Smooth muscle cell (in vitro differentiated cells): Measurements from ENCODE around the gene COL27A1. TPM values are rescaled to one million over a fixed set of nuclear protein-coding genes. Genes with fewer than 3 reads are reported as not detected.

ENCODE experiments used
- DNase-seq: peaks from one replicate; lab custom pipeline; 2025; ENCODE audit not compliant: unreplicated experiment; lab: John Stamatoyannopoulos, UW
- H2AFZ ChIP-seq: fragments of 200-600 bp; sonication (generic); 2 replicates; pipeline ENCODE4 v1.6.0; 2016; ENCODE audit warnings: antibody characterized with exemption, low read depth, mild to moderate bottlenecking
- H3F3A ChIP-seq: fragments of 200-600 bp; sonication (generic); 2 replicates; pipeline ENCODE4 v1.6.0; 2017; ENCODE audit warnings: antibody characterized with exemption, low read depth
- H3K27ac ChIP-seq: fragments of 200-600 bp; sonication (generic); 2 replicates; pipeline ENCODE4 v1.5.1; 2016; ENCODE audit warnings: low read depth, mild to moderate bottlenecking
- H3K27me3 ChIP-seq: fragments of 200-600 bp; sonication (generic); 2 replicates; pipeline ENCODE4 v1.6.1; 2016; ENCODE audit warnings: low read depth, mild to moderate bottlenecking
- H3K36me3 ChIP-seq: fragments of 200-600 bp; sonication (generic); 2 replicates; pipeline ENCODE4 v1.5.1; 2016; ENCODE audit warnings: low read depth
- H3K4me1 ChIP-seq: fragments of 200-600 bp; sonication (generic); 2 replicates; pipeline ENCODE4 v1.5.1; 2016; ENCODE audit warnings: low read depth
- H3K4me2 ChIP-seq: fragments of 200-600 bp; sonication (generic); 2 replicates; pipeline ENCODE4 v1.6.0; 2016; ENCODE audit warnings: mild to moderate bottlenecking
- H3K4me3 ChIP-seq: fragments of 200-600 bp; sonication (generic); 2 replicates; pipeline ENCODE4 v1.5.1; 2016; ENCODE audit warnings: mild to moderate bottlenecking
- H3K79me2 ChIP-seq: fragments of 200-600 bp; sonication (generic); 2 replicates; pipeline ENCODE4 v1.6.0; 2016; ENCODE audit warnings: low read depth, mild to moderate bottlenecking
- H3K9ac ChIP-seq: fragments of 200-600 bp; sonication (generic); 2 replicates; pipeline ENCODE4 v1.6.0; 2016; ENCODE audit warnings: low read depth
- H3K9me3 ChIP-seq: fragments of 200-600 bp; sonication (generic); replicated peaks from 2 replicates; pipeline ENCODE4 v1.5.1; 2016; ENCODE audit warnings: low read depth
- H4K20me1 ChIP-seq: fragments of 200-600 bp; sonication (generic); 2 replicates; pipeline ENCODE4 v1.6.0; 2016; ENCODE audit warnings: low read depth
- WGBS: methylation state at CpG from one replicate; pipeline ENCODE4 v1.1.7; 2016; ENCODE audit warnings: low lambda C conversion rate; 5-methylcytosine and 5-hydroxymethylcytosine counted together
- polyA plus RNA-seq: library from polyadenylated mRNA; unstranded; fragments of >200 nt; fragmentation: Nextera tagmentation; extraction: Ambion mirVana; gene quantifications from 2 replicates; pipeline ENCODE4 v1.2.1, GENCODE V29; 2016
- total RNA-seq: library from RNA; depleted of rRNA; stranded (reverse); fragments of >200 nt; gene quantifications from 2 replicates; pipeline ENCODE4 v1.2.3, GENCODE V29; 2014
- TF ChIP-seq, protein P1 (sequence below): fragments of 200-600 bp; sonication (generic); IDR thresholded peaks from 2 replicates; pipeline ENCODE4 v1.5.1; 2017; ENCODE audit warnings: borderline replicate concordance, mild to moderate bottlenecking, antibody characterized with exemption; ENCODE audit not compliant: insufficient read depth, poor library complexity, severe bottlenecking

The COL27A1 gene
- total and polyA plus RNA-seq, 2 experiments from 2014 or later = 18.1 to 19.9 TPM

DNA sequence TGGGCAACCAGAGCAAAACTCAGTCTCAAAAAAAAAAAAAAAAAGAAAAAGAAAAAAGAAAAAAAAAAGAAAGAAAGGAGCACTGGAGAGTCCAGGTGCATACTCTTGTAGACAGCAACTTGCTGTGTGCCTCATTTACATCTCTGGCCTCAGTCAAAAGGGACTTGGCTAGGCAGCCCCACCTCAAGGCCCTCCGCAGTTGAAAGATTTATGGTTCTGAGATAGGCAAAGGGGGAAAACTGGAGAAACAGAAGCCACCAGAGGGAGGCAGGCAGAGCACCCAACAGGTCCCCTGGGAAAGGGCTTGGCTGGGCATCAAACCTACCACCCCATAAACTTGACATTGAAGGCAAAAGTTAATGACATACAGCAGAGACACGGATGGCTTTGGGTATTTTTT is 180.4 kb downstream of the COL27A1 start:
- Histone ChIP-seq H3K79me2 (no peaks in the 10 kb centered on the region), H3K27me3 (no peaks in the 10 kb centered on the region), H3K27ac (no peak overlapping the region), H3K4me2 (no peak overlapping the region), H3F3A (no peaks in the 10 kb centered on the region), H2AFZ (no peak overlapping the region), H3K4me1 (no peaks in the 10 kb centered on the region), H4K20me1 (no peaks in the 10 kb centered on the region), H3K36me3 (no peaks in the 10 kb centered on the region), H3K4me3 (no peak overlapping the region), H3K9ac (no peak overlapping the region), H3K9me3 (no peaks in the 10 kb centered on the region)
- TF ChIP-seq, protein P1, sequence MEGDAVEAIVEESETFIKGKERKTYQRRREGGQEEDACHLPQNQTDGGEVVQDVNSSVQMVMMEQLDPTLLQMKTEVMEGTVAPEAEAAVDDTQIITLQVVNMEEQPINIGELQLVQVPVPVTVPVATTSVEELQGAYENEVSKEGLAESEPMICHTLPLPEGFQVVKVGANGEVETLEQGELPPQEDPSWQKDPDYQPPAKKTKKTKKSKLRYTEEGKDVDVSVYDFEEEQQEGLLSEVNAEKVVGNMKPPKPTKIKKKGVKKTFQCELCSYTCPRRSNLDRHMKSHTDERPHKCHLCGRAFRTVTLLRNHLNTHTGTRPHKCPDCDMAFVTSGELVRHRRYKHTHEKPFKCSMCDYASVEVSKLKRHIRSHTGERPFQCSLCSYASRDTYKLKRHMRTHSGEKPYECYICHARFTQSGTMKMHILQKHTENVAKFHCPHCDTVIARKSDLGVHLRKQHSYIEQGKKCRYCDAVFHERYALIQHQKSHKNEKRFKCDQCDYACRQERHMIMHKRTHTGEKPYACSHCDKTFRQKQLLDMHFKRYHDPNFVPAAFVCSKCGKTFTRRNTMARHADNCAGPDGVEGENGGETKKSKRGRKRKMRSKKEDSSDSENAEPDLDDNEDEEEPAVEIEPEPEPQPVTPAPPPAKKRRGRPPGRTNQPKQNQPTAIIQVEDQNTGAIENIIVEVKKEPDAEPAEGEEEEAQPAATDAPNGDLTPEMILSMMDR = no peak
- DNase-seq = no peak
- 89% methylated on average over 2 of the region's 2 CpGs for WGBS

DNA sequence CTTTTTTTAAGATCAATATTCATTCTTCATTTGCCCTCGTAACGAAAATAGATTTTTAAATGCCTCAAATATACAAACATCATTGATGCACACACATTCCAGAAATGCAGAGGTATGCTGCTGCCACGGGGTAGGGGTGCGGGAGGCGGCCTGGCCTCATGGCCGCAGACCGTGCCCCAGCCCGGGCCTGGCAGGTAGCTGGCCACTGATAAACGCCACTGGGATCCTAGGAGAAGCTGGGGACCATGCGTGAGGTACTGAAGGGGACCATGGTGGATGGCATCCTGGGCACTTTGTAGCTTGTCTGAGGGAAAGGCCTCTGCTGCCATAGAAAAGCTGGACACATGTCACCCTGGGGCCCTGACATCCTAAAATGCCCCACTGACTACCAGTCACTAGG is 180.8 kb downstream of the COL27A1 start:
- H3K4me3 ChIP-seq = no peak overlapping the region
- no peaks in the 10 kb centered on the region for H3K4me1 ChIP-seq
- H4K20me1 ChIP-seq = no peaks in the 10 kb centered on the region
- no peaks in the 10 kb centered on the region for H3K36me3 ChIP-seq
- no peaks in the 10 kb centered on the region for H3F3A ChIP-seq
- TF ChIP-seq, protein P1 = no peak
- DNase-seq = no peak
- H2AFZ ChIP-seq = no peak overlapping the region
- no peak overlapping the region for H3K9ac ChIP-seq
- no peaks in the 10 kb centered on the region for H3K27me3 ChIP-seq
- no peak overlapping the region for H3K27ac ChIP-seq
- no peaks in the 10 kb centered on the region for H3K79me2 ChIP-seq
- WGBS = 83% methylated on average over 10 of the region's 10 CpGs
- no peaks in the 10 kb centered on the region for H3K9me3 ChIP-seq
- no peak overlapping the region for H3K4me2 ChIP-seq

DNA sequence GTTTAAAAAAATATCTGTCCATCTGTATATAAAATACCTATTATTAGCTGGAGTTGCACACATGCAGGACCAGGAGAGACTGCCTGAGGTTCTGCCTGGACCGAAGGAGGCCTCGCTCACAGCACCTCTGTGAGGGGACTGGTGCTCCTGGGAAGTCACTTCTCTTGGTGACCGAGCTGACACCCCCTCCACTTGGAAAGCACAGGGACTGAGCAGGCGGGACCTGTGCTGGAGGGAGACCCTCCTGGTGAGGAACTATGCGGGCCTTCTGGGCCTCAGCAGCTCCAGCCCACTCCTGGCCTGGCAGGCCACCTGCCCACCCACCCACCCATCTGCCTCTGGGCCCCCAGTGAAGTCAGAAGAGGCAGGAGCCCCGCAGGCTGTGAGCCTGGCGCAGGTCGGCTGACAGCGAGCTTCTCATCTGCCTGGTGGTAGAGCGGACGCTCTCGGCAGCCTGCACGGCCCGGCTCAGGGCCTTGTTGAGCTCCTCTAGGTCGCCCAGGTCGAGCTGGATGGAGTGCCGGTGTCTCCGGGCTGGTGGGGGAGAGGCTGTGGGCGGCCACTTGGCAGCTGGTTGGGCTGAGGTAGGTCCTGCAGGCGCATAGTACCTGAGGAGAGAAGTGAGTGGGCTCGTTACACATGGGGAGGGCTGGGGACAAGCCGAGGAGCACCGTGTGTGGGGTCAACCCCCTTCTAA is 181.5 kb downstream of the COL27A1 start:
- Histone ChIP-seq H3K27me3 (no peaks in the 10 kb centered on the region), H3K36me3 (no peaks in the 10 kb centered on the region), H3F3A (no peaks in the 10 kb centered on the region), H4K20me1 (no peaks in the 10 kb centered on the region), H3K4me3 (no peak overlapping the region), H3K79me2 (no peaks in the 10 kb centered on the region), H3K9ac (no peak overlapping the region), H3K4me1 (no peaks in the 10 kb centered on the region), H3K27ac (no peak overlapping the region), H3K4me2 (no peak overlapping the region), H3K9me3 (no peaks in the 10 kb centered on the region), H2AFZ (no peak overlapping the region)
- no peak for DNase-seq
- 98% methylated on average over 23 of the region's 23 CpGs for WGBS
- TF ChIP-seq, protein P1 = no peak

DNA sequence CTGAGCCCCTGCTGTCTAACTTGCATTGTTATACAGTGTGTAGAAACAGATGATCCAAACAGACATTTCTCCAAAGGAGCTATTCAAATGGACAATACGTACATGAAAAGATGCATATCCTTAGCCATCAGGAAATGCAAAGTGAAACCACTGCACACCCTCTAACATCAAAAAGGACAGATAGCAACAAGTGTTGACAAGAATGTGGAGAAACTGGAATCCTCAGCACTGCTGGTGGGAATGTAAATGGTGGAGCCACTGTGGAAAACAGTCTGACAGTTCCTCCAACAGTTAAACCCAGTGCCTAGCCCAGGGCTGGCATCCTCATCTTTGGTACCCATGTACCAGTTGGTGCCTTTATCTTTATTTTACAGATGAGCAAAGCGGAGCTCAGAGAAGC is 182.8 kb downstream of the COL27A1 start:
- Histone ChIP-seq H2AFZ (no peak overlapping the region), H3K79me2 (no peaks in the 10 kb centered on the region), H3K27ac (no peak overlapping the region), H3F3A (no peaks in the 10 kb centered on the region), H3K9me3 (no peaks in the 10 kb centered on the region), H3K4me2 (no peak overlapping the region), H4K20me1 (no peaks in the 10 kb centered on the region), H3K4me3 (no peak overlapping the region), H3K36me3 (no peaks in the 10 kb centered on the region), H3K27me3 (no peaks in the 10 kb centered on the region), H3K9ac (no peak overlapping the region), H3K4me1 (no peaks in the 10 kb centered on the region)
- no peak for DNase-seq
- TF ChIP-seq, protein P1 = no peak
- 98% methylated on average over 2 of the region's 2 CpGs for WGBS
